SK-N-MC (cell line): ENCODE measurements around the gene GGCX.

Experiments
- EZH2 ChIP-seq: fragments of 200-600 bp; sonication (generic); IDR thresholded peaks from one replicate; pipeline ENCODE4 v1.6.1; 2017; ENCODE audit warnings: antibody characterized with exemption
- FOXP2 ChIP-seq: optimal IDR thresholded peaks from 2 replicates; pipeline ENCODE3; 2011; ENCODE audit warnings: mild to moderate bottlenecking, moderate library complexity; ENCODE audit not compliant: insufficient read depth; ENCODE audit errors: extremely low read length, control extremely low read depth
- POLR2AphosphoS5 ChIP-seq: IDR thresholded peaks from 2 replicates; pipeline ENCODE4 v1.6.1; 2012; ENCODE audit warnings: mild to moderate bottlenecking, low read depth, low read length, borderline replicate concordance

DNA sequence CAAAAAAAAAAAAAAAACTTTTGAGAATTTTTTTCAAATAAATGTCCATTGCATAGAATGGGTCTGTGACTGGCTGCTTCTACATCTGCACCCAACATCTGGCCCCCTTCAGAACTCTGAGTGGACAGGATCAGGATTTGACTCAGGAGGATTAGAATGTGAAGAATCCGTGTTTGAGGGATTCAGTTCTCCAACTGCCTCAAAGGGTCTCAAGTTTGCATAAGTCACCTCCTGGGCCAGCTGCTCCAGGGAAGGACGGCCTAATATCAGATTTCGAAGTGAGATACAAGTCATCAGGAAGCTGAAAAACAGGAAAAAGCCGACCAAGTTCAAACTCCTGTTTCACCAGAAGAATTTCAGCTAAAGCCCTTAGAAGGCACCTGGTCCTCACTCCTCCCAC is 11.5 kb downstream of the GGCX start:
- TF ChIP-seq POLR2AphosphoS5, result no peak
- TF ChIP-seq EZH2, result no peak
- no peak for TF ChIP-seq FOXP2
